CD8-positive, alpha-beta memory T cell (primary cell): ENCODE data around the gene TRIM62. TPM values are rescaled to one million over a fixed set of nuclear protein-coding genes. Genes with fewer than 3 reads are reported as not detected.

Source experiments
- CTCF ChIA-PET: fragments of 350-600 bp; sonication (Branson Sonifier 250); formaldehyde crosslinking; loops from one replicate; lab custom pipeline; 2021; ENCODE audit warnings: antibody characterized with exemption; lab: Charles Lee
- POLR2A ChIA-PET: fragments of 350-600 bp; sonication (Branson Sonifier 250); formaldehyde crosslinking; loops from one replicate; lab custom pipeline; 2021; ENCODE audit warnings: antibody characterized with exemption; lab: Charles Lee
- DNase-seq, 5 donors: peaks; one replicate each; pipeline versions ENCODE4 v3.0.0 to v3.0.0-alpha.2; 2020 to 2022; ENCODE audit warnings: mixed read lengths in 1 of 5
- H3K27ac ChIP-seq: one replicate; pipeline ENCODE4 v1.7.0; 2013; ENCODE audit warnings: low read depth, mild to moderate bottlenecking, low read length, moderate library complexity
- H3K27me3 ChIP-seq: 2 replicates; pipeline ENCODE4 v1.7.0; 2013; ENCODE audit warnings: low read length, mild to moderate bottlenecking; ENCODE audit not compliant: insufficient read depth, poor library complexity, severe bottlenecking
- H3K36me3 ChIP-seq: 2 replicates; pipeline ENCODE4 v1.7.0; 2013; ENCODE audit warnings: mild to moderate bottlenecking, low read length, moderate library complexity; ENCODE audit not compliant: insufficient read depth
- H3K4me1 ChIP-seq: 2 replicates; pipeline ENCODE4 v1.7.0; 2013; ENCODE audit warnings: mild to moderate bottlenecking, low read length, moderate library complexity; ENCODE audit not compliant: insufficient read depth
- H3K4me3 ChIP-seq: 2 replicates; pipeline ENCODE4 v1.7.0; 2013; ENCODE audit warnings: mild to moderate bottlenecking, low read length
- H3K9me3 ChIP-seq: 2 replicates; pipeline ENCODE4 v1.7.0; 2013; ENCODE audit warnings: mild to moderate bottlenecking, low read length
- H3K27ac Mint-ChIP-seq, 8 donors: one replicate each; pipeline ENCODE4 v1.8.0; 2020 to 2021; ENCODE audit warnings: mixed read lengths in 8 of 8, mild to moderate bottlenecking in 6 of 8, inconsistent platforms in 3 of 8, moderate library complexity in 3 of 8
- H3K27me3 Mint-ChIP-seq, 2 donors: one replicate each; pipeline ENCODE4 v1.8.0; 2020 to 2021; ENCODE audit warnings: mixed read lengths in 2 of 2, mild to moderate bottlenecking in 1 of 2, moderate library complexity in 1 of 2
- H3K36me3 Mint-ChIP-seq, 3 donors: one replicate each; pipeline ENCODE4 v1.8.0; 2020 to 2021; ENCODE audit warnings: mixed read lengths in 3 of 3, inconsistent platforms in 1 of 3, mild to moderate bottlenecking in 1 of 3
- H3K4me1 Mint-ChIP-seq, 3 donors: one replicate each; pipeline ENCODE4 v1.8.0; 2020 to 2021; ENCODE audit warnings: mixed read lengths in 3 of 3, inconsistent platforms in 1 of 3, mild to moderate bottlenecking in 1 of 3
- H3K4me3 Mint-ChIP-seq, 7 donors: one replicate each; pipeline ENCODE4 v1.8.0; 2020 to 2021; ENCODE audit warnings: mixed read lengths in 7 of 7, mild to moderate bottlenecking in 6 of 7, moderate library complexity in 4 of 7, inconsistent platforms in 2 of 7
- H3K9me3 Mint-ChIP-seq, 5 donors: one replicate each; pipeline ENCODE4 v1.8.0; 2020 to 2022; ENCODE audit warnings: mixed read lengths in 5 of 5, mild to moderate bottlenecking in 3 of 5, moderate library complexity in 2 of 5, inconsistent platforms in 1 of 5
- polyA plus RNA-seq: library from polyadenylated mRNA; unstranded; fragments of 300-500 nt; fragmentation: Illumina TruSeq; gene quantifications from one replicate; pipeline ENCODE4 v1.2.3, GENCODE V29; 2021
- total RNA-seq, 2 experiments: library from RNA; stranded (reverse); gene quantifications; one replicate each; pipeline ENCODE4 v1.2.3, GENCODE V29; 2021

The TRIM62 gene
- total and polyA plus RNA-seq, 3 experiments from 2014 or later = 5.0 to 7.0 (median 5.5) TPM

DNA sequence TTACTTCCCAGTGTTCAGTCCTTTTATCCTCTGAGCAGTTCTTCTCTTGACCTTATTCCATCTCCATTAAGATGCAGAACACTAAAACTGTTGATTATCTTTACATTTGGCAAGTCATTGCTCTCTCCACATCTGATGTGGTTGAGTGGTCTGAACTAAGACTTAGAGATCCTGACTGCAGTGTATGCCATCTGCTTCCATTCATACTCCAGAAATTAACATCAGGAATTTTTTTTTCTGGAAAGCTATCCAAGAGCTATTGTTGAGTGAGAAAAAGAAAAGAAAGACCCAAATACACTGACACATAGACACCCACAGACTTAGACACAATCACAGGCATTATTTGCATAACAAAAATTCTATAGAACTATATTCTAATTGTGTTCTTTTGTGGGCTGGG, 3.7 kb upstream of the TRIM62 start:
- peaks cover 4% of the 10 kb centered on the region for H3K27me3 ChIP-seq
- no peaks in the 10 kb centered on the region for H3K9me3 ChIP-seq
- CTCF ChIA-PET = no interaction called here
- no peaks in the 10 kb centered on the region for H3K36me3 ChIP-seq
- Mint-ChIP-seq H3K36me3 (peaks cover 0 to 4% (median 0%) of the 10 kb centered on the region in 3 donors), H3K27ac (peak overlapping the region in 1 of 8 donors; percentile 39), H3K27me3 (peaks cover 0 to 27% of the 10 kb centered on the region in 2 donors), H3K9me3 (no peaks in the 10 kb centered on the region), H3K4me3 (peak overlapping the region in 1 of 7 donors; percentile 62), H3K4me1 (peaks cover 17 to 20% (median 19%) of the 10 kb centered on the region in 3 donors)
- H3K4me1 ChIP-seq = peaks cover 10% of the 10 kb centered on the region
- DNase-seq = no peak
- no peak overlapping the region for H3K4me3 ChIP-seq
- POLR2A ChIA-PET = no interaction called here
- no peak overlapping the region for H3K27ac ChIP-seq

DNA sequence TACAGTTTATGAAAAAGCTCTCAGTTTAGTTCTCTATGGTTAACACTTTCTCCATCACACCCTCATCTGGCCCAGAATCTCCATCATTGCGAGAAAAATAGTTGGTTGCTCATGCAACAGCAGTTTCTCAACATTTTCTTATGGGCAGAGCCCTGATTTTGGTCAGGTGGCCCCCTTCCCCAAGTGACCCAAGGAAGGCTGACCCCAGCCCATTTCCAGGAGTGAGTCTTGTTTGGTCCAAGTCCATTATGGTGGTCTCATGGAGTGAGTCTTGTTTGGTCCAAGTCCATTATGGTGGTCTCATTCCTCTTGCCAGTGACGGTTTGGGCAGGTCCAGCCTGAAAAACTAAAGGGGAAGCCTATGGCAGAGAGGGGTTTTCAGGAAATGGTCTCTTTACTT, 1.5 kb upstream of the TRIM62 start:
- H3K4me3 ChIP-seq = no peak overlapping the region
- CTCF ChIA-PET = no interaction called here
- no peak overlapping the region for H3K27ac ChIP-seq
- peaks cover 14% of the 10 kb centered on the region for H3K4me1 ChIP-seq
- H3K36me3 ChIP-seq = no peaks in the 10 kb centered on the region
- H3K27me3 Mint-ChIP-seq = peaks cover 0 to 21% of the 10 kb centered on the region in 2 donors
- no peak for DNase-seq
- peaks cover 0 to 6% (median 0%) of the 10 kb centered on the region in 3 donors for H3K36me3 Mint-ChIP-seq
- H3K9me3 Mint-ChIP-seq = no peaks in the 10 kb centered on the region
- peak overlapping the region in 5 of 8 donors; percentile 78 to 95 (median 84) for H3K27ac Mint-ChIP-seq
- no peaks in the 10 kb centered on the region for H3K9me3 ChIP-seq
- peaks cover 4% of the 10 kb centered on the region for H3K27me3 ChIP-seq
- H3K4me3 Mint-ChIP-seq = peak overlapping the region; percentile 80 to 92 (median 85)
- POLR2A ChIA-PET = no interaction called here
- H3K4me1 Mint-ChIP-seq = peaks cover 29 to 36% (median 33%) of the 10 kb centered on the region in 3 donors

DNA sequence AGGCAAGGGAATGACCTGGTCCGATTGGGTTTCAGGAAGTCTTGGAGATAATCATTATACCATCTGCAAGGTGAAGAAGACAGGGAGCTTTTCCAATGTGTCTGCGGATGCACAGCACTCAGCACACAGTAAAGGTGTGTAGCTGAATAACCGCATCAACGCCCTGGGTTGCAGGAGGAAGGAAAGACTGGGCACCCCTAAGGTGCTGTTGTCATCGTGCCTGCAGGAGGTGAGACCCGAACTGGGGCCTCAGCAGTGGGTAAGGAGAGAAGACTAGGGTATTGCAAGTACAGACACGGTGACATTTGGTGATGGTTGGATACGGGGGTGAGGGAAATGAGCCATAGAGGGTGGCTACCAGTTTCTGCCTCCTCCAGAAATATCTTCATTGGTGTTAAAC, 1.1 kb upstream of the TRIM62 start:
- Mint-ChIP-seq H3K36me3 (peaks cover 0 to 6% (median 0%) of the 10 kb centered on the region in 3 donors), H3K9me3 (no peaks in the 10 kb centered on the region), H3K27me3 (peaks cover 0 to 21% of the 10 kb centered on the region in 2 donors), H3K4me1 (peaks cover 29 to 37% (median 33%) of the 10 kb centered on the region in 3 donors), H3K4me3 (peak overlapping the region; percentile 80 to 92 (median 85)), H3K27ac (peak overlapping the region in 7 of 8 donors; percentile 30 to 95 (median 79))
- H3K27ac ChIP-seq = no peak overlapping the region
- ChIA-PET POLR2A (no interaction called here), CTCF (no interaction called here)
- peaks cover 4% of the 10 kb centered on the region for H3K27me3 ChIP-seq
- DNase-seq = no peak
- H3K4me1 ChIP-seq = peaks cover 14% of the 10 kb centered on the region
- H3K36me3 ChIP-seq = no peaks in the 10 kb centered on the region
- H3K9me3 ChIP-seq = no peaks in the 10 kb centered on the region
- no peak overlapping the region for H3K4me3 ChIP-seq

DNA sequence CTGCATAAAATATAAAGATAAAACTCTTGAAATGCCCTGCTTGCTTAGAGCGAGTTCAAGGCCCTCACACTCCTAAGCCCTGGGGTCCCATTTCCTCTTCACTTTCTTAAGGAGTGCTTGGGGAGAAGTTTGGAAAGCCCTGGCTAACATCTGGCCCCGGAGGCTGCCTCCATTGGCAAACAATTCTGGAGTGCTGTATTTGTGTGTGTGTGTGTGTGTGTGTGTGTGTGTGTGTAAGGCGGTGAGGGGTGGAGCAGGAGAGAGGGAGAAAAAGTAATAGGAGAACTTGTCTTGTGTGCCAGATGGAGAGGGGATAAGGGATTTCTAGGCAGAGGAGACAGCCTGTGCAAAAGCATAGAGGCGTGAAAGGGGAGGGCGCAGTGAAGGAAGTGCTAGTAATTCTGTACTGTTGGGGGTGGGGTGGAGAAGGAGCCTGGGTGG, 578 bp upstream of the TRIM62 start:
- H3K27ac Mint-ChIP-seq = peak overlapping the region; percentile 30 to 95 (median 78)
- Histone ChIP-seq H3K4me3 (peak overlapping the region; percentile 83), H3K9me3 (no peaks in the 10 kb centered on the region), H3K4me1 (peaks cover 14% of the 10 kb centered on the region), H3K36me3 (no peaks in the 10 kb centered on the region), H3K27me3 (peaks cover 4% of the 10 kb centered on the region), H3K27ac (no peak overlapping the region)
- CTCF ChIA-PET = interaction anchor here (0.7 to 2.3 kb wide), 2 partner anchors 55 to 133 kb away, joined by 3 to 19 read pairs; no protein-coding TSS in a partner anchor
- POLR2A ChIA-PET = interaction anchor here (0.5 to 2.3 kb wide), 5 partner anchors 8 to 532 kb away, joined by 3 to 40 read pairs (median 3); partner anchors contain the start of gene RBBP4
- DNase-seq = no peak
- peaks cover 0 to 20% of the 10 kb centered on the region in 2 donors for H3K27me3 Mint-ChIP-seq
- H3K36me3 Mint-ChIP-seq = peaks cover 0 to 8% (median 0%) of the 10 kb centered on the region in 3 donors
- H3K9me3 Mint-ChIP-seq = no peaks in the 10 kb centered on the region
- H3K4me1 Mint-ChIP-seq = peaks cover 32 to 39% (median 36%) of the 10 kb centered on the region in 3 donors
- peak overlapping the region; percentile 80 to 92 (median 85) for H3K4me3 Mint-ChIP-seq

DNA sequence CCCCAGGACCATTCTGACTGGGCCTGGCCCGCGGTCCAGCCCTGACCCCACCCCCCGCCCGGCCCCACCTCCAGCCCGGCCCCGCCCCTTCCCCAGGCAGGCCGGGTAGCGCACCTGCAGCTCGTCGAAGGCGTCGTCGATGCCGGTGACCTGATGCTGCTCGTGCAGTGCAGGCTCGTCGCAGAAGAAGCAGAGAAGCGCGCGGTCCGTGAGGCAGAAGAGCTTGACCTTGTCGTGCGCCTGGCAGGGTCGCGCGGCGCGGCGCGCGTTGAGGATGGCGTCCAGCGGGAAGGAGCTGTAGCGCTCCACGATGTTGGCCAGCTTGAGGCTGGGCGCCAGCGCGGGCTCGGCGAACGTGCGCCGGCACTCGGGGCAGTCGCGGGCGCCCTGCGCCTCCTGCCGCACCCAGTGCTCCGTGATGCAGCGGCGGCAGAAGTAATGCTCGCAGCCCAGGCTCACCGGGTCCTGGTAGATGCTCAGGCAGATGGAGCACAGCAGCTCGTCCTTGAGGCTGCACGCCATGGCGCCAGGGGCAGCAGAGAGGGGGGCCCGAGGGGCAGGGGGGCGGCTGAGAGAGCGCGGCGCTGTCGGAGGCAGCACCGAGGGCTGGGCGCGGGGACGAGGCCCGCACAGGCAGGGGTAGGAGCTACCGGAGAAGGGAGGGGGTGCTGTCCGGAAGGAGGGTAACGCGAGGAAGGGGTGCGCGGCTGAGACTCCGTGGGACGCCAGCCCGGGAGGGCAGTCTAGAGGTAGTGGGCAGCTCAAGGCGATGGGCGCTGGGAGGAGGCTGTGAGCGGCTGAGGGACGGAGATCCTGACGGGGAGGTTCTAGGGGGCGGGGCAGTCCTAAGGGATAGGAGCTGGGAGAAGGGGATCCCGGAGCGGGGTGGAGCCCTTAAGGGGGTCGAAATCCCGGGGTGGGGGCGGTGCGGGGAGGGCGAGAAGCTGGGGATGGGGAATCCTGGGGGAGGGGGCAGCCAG, 642 bp downstream of the TRIM62 start:
- POLR2A ChIA-PET = interaction anchor here (0.6 to 2.3 kb wide), 10 partner anchors 13 to 572 kb away, joined by 3 to 40 read pairs (median 4); partner anchors contain the start of genes RBBP4, S100PBP and YARS1
- H3K9me3 Mint-ChIP-seq = no peaks in the 10 kb centered on the region
- CTCF ChIA-PET = interaction anchor here (0.7 to 2.3 kb wide), 5 partner anchors 20 to 660 kb away, joined by 3 to 19 read pairs (median 3); no protein-coding TSS in a partner anchor
- H3K36me3 Mint-ChIP-seq = peaks cover 0 to 13% (median 2%) of the 10 kb centered on the region in 3 donors
- Histone ChIP-seq H3K36me3 (no peaks in the 10 kb centered on the region), H3K4me3 (peak overlapping the region; percentile 83), H3K27me3 (peaks cover 4% of the 10 kb centered on the region), H3K4me1 (peaks cover 14% of the 10 kb centered on the region), H3K9me3 (no peaks in the 10 kb centered on the region), H3K27ac (no peak overlapping the region)
- H3K4me1 Mint-ChIP-seq = peaks cover 34 to 45% (median 38%) of the 10 kb centered on the region in 3 donors
- DNase-seq = peak; percentile 22 to 85 (median 75)
- peak overlapping the region; percentile 81 to 95 (median 88) for H3K4me3 Mint-ChIP-seq
- H3K27me3 Mint-ChIP-seq = peaks cover 0 to 11% of the 10 kb centered on the region in 2 donors
- H3K27ac Mint-ChIP-seq = peak overlapping the region in 7 of 8 donors; percentile 47 to 91 (median 80)

DNA sequence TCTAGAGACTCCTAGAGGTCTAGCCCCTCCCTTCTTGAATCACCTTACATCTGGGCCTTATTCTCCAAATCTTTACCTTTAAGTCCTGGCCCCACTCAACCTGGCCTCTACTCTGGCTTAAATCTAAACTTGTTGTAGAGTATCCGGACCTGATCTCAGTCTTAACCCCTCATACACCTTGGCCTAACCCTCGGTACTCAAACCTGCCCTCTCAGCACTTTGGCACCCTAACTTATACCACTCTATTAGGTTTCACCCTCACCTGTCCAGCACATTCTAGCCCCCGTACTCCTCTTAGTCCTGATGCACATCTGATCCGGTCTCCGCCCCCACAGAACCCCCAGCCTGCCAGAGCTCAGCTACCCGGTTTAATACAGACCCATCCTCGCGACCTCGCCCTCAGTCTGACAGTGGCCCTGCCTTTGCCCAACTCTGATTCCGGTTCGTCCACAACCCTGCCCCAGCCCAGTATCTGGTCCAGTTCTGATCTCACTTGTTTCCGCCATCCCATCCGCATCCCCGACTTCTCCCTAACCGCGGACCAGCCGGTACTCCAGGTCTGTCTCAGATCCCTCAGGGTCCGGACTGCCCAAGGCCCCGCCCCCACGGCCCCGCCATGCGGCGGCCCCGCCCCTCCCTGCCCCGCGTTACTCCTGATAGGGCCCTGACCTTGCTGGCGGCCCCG, 1.5 kb downstream of the TRIM62 start:
- ChIA-PET CTCF (interaction anchor here (1.0 to 2.3 kb wide), 2 partner anchors 20 to 53 kb away, joined by 3 to 19 read pairs; no protein-coding TSS in a partner anchor), POLR2A (interaction anchor here (0.6 to 2.3 kb wide), 6 partner anchors 12 to 571 kb away, joined by 3 to 40 read pairs (median 4); partner anchors contain the start of genes S100PBP and YARS1)
- Mint-ChIP-seq H3K36me3 (peaks cover 0 to 21% (median 2%) of the 10 kb centered on the region in 3 donors), H3K4me3 (peak overlapping the region; percentile 81 to 95 (median 88)), H3K27me3 (peaks cover 0 to 8% of the 10 kb centered on the region in 2 donors), H3K4me1 (peaks cover 35 to 45% (median 38%) of the 10 kb centered on the region in 3 donors), H3K9me3 (no peaks in the 10 kb centered on the region), H3K27ac (peak overlapping the region in 7 of 8 donors; percentile 21 to 83 (median 76))
- peaks cover 14% of the 10 kb centered on the region for H3K4me1 ChIP-seq
- H3K9me3 ChIP-seq = no peaks in the 10 kb centered on the region
- no peaks in the 10 kb centered on the region for H3K36me3 ChIP-seq
- peak overlapping the region; percentile 24 for H3K4me3 ChIP-seq
- peaks cover 4% of the 10 kb centered on the region for H3K27me3 ChIP-seq
- peak in 1 of 5 donors; percentile 77 for DNase-seq
- H3K27ac ChIP-seq = no peak overlapping the region

DNA sequence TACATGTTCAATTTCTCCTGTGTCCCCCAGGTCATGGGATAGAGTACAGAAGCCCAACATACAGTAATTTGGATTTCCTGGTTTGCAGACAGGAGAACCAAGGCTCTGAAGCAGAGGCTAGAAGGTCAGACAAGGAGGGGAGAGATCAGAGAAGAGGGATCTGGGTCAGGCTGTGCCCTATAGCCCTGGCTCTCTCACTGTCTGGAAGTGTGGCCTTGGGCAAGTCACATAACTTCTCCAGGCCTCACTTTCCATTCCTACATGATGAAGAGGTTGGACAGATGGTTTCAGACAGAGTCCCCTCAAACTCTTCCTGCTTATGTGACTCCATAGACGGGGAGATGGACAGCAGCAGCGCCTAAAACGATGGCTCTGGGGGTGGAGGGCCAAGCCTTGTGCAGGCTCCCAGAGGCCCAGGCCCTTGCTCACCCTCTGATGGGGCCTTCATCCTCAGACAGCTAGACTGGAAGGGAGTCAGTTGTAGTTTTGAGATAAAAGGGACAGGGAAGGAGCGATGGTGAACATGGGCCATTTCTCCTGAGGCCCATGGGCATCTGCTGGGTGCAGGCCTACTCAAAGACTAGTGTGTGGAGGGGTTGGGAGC, 2.9 kb downstream of the TRIM62 start:
- Histone ChIP-seq H3K4me3 (no peak overlapping the region), H3K27me3 (peaks cover 4% of the 10 kb centered on the region), H3K9me3 (no peaks in the 10 kb centered on the region), H3K36me3 (no peaks in the 10 kb centered on the region), H3K4me1 (peaks cover 14% of the 10 kb centered on the region), H3K27ac (no peak overlapping the region)
- ChIA-PET CTCF (no interaction called here), POLR2A (interaction anchor here (1.0 kb wide), 1 partner anchor 52 kb away, joined by 5 read pairs; no protein-coding TSS in a partner anchor)
- peaks cover 35 to 45% (median 38%) of the 10 kb centered on the region in 3 donors for H3K4me1 Mint-ChIP-seq
- no peak for DNase-seq
- H3K9me3 Mint-ChIP-seq = no peaks in the 10 kb centered on the region
- peaks cover 0 to 7% of the 10 kb centered on the region in 2 donors for H3K27me3 Mint-ChIP-seq
- H3K36me3 Mint-ChIP-seq = peaks cover 0 to 25% (median 2%) of the 10 kb centered on the region in 3 donors
- peak overlapping the region in 5 of 8 donors; percentile 15 to 73 (median 67) for H3K27ac Mint-ChIP-seq
- peak overlapping the region in 5 of 7 donors; percentile 8 to 84 (median 45) for H3K4me3 Mint-ChIP-seq
